ENCODE measurements around the gene RFC2. TPM values are rescaled to one million over a fixed set of nuclear protein-coding genes. Genes with fewer than 3 reads are reported as not detected.
"Not testable (repeated sequence)": the region's sequence is repeated elsewhere in the genome, so short reads cannot be mapped to it uniquely, and the experiment has no call there.

The RFC2 gene
- total RNA-seq, 2 donors from 2014 or later = 80.1 to 84.5 TPM

GRCh38 chr7:74215921-74216320, 38.3 kb downstream of the RFC2 start:
- Mint-ChIP-seq H3K36me3 (no peaks in the 10 kb centered on the region), H3K27ac (peak overlapping the region in 1 of 2 donors; percentile 12), H3K9me3 (no peaks in the 10 kb centered on the region)
- DNase-seq (ENCODE audit: low spot score in 2 of 2) (no peak), ATAC-seq (no peak)

GRCh38 chr7:74214816-74215630, 39.2 kb downstream of the RFC2 start:
- Mint-ChIP-seq H3K27ac (peak overlapping the region in 1 of 2 donors; percentile 12), H3K9me3 (no peaks in the 10 kb centered on the region), H3K36me3 (no peaks in the 10 kb centered on the region)
- DNase-seq (ENCODE audit: low spot score in 2 of 2) = no peak
- ATAC-seq = peak; percentile 8 to 47

GRCh38 chr7:74212661-74213060, 41.5 kb downstream of the RFC2 start:
- Mint-ChIP-seq H3K9me3 (no peaks in the 10 kb centered on the region), H3K27ac (no peak overlapping the region), H3K36me3 (no peaks in the 10 kb centered on the region)
- DNase-seq (ENCODE audit: low spot score in 2 of 2) (no peak), ATAC-seq (peak in 1 of 2 donors; percentile 6)

GRCh38 chr7:74208241-74208640, 46.0 kb downstream of the RFC2 start:
- not testable (repeated sequence) for ATAC-seq; H3K27ac Mint-ChIP-seq; H3K9me3 Mint-ChIP-seq; H3K36me3 Mint-ChIP-seq; DNase-seq (ENCODE audit: low spot score in 2 of 2)

GRCh38 chr7:74207586-74207985, 46.6 kb downstream of the RFC2 start:
- Mint-ChIP-seq H3K9me3 (no peaks in the 10 kb centered on the region), H3K36me3 (no peaks in the 10 kb centered on the region), H3K27ac (no peak overlapping the region)
- DNase-seq (ENCODE audit: low spot score in 2 of 2) (no peak), ATAC-seq (no peak)

- Mint-ChIP-seq H3K27ac (peak overlapping the region in 1 of 2 donors; percentile 78), H3K36me3 (no peaks in the 10 kb centered on the region), H3K9me3 (no peaks in the 10 kb centered on the region)
- peak; percentile 83 to 91 for DNase-seq (ENCODE audit: low spot score in 2 of 2)
- ATAC-seq = peak; percentile 66 to 72
Measured at GRCh38 chr7:74206589-74207120, 47.5 kb downstream of the RFC2 start.

- ATAC-seq; H3K36me3 Mint-ChIP-seq; H3K9me3 Mint-ChIP-seq; H3K27ac Mint-ChIP-seq; DNase-seq (ENCODE audit: low spot score in 2 of 2): not testable (repeated sequence)
Measured at GRCh38 chr7:74206052-74206451, 48.1 kb downstream of the RFC2 start.

- no peaks in the 10 kb centered on the region for H3K36me3 Mint-ChIP-seq
- DNase-seq (ENCODE audit: low spot score in 2 of 2) (no peak), ATAC-seq (no peak)
- H3K27ac Mint-ChIP-seq = no peak overlapping the region
- H3K9me3 Mint-ChIP-seq = no peaks in the 10 kb centered on the region
Measured at GRCh38 chr7:74203956-74204618, 50.1 kb downstream of the RFC2 start.

GRCh38 chr7:74202841-74203556, 51.2 kb downstream of the RFC2 start:
- no peaks in the 10 kb centered on the region for H3K36me3 Mint-ChIP-seq
- H3K27ac Mint-ChIP-seq = no peak overlapping the region
- DNase-seq (ENCODE audit: low spot score in 2 of 2) = no peak
- ATAC-seq = no peak
- H3K9me3 Mint-ChIP-seq = no peaks in the 10 kb centered on the region

GRCh38 chr7:74199551-74200355, 54.4 kb downstream of the RFC2 start:
- peaks cover 3% of the 10 kb centered on the region in 2 donors for H3K36me3 Mint-ChIP-seq
- H3K27ac Mint-ChIP-seq = peak overlapping the region; percentile 14 to 30
- DNase-seq (ENCODE audit: low spot score in 2 of 2) (no peak), ATAC-seq (no peak)
- H3K9me3 Mint-ChIP-seq = no peaks in the 10 kb centered on the region

- DNase-seq (ENCODE audit: low spot score in 2 of 2) (no peak), ATAC-seq (no peak)
- H3K9me3 Mint-ChIP-seq = no peaks in the 10 kb centered on the region
- peaks cover 8 to 23% of the 10 kb centered on the region in 2 donors for H3K36me3 Mint-ChIP-seq
- H3K27ac Mint-ChIP-seq = no peak overlapping the region
Measured at GRCh38 chr7:74197449-74198124, 56.6 kb downstream of the RFC2 start.

GRCh38 chr7:74195968-74196654, 58.1 kb downstream of the RFC2 start:
- DNase-seq (ENCODE audit: low spot score in 2 of 2); H3K9me3 Mint-ChIP-seq; H3K27ac Mint-ChIP-seq: not testable (repeated sequence)
- ATAC-seq = peak in 1 of 2 donors; percentile 8
- peaks cover 8 to 26% of the 10 kb centered on the region in 2 donors for H3K36me3 Mint-ChIP-seq

- not testable (repeated sequence) for ATAC-seq; DNase-seq (ENCODE audit: low spot score in 2 of 2); H3K9me3 Mint-ChIP-seq
- Mint-ChIP-seq H3K36me3 (peaks cover 8 to 28% of the 10 kb centered on the region in 2 donors), H3K27ac (peak overlapping the region; percentile 47 to 90)
Measured at GRCh38 chr7:74195139-74195860, 58.9 kb downstream of the RFC2 start.

- DNase-seq (ENCODE audit: low spot score in 2 of 2) = no peak
- ATAC-seq = no peak
- Mint-ChIP-seq H3K27ac (peak overlapping the region; percentile 47 to 77), H3K36me3 (peaks cover 11 to 34% of the 10 kb centered on the region in 2 donors), H3K9me3 (no peaks in the 10 kb centered on the region)
Measured at GRCh38 chr7:74194686-74195085, 59.5 kb downstream of the RFC2 start.

- Mint-ChIP-seq H3K9me3 (no peaks in the 10 kb centered on the region), H3K36me3 (peaks cover 11 to 42% of the 10 kb centered on the region in 2 donors), H3K27ac (peak overlapping the region in 1 of 2 donors; percentile 77)
- DNase-seq (ENCODE audit: low spot score in 2 of 2) (no peak), ATAC-seq (no peak)
Measured at GRCh38 chr7:74193913-74194312, 60.3 kb downstream of the RFC2 start.
